ENCODE measurements around the gene DNAH2. TPM values are rescaled to one million over a fixed set of nuclear protein-coding genes. Genes with fewer than 3 reads are reported as not detected.

Gene DNAH2
- total and polyA plus RNA-seq, 9 of the 15 experiments (the other 6 are each of a cell fraction or from before 2014, with no cell fraction given): 0.03 TPM; not detected in 8

GRCh38 chr17:7838090-7839075 is 120.8 kb downstream of the DNAH2 start (continued):
- peak; percentile 91 for TF ChIP-seq ZFP91 (CRISPR knock-in tag; IDR thresholded peaks at IDR 0.05)
- TF ChIP-seq ATF3 (IDR thresholded peaks at IDR 0.05): peak; percentile 97
- TF ChIP-seq ATF3 (CRISPR knock-in tag; conservative IDR thresholded peaks at IDR 0.05): no peak
- TF ChIP-seq TEAD1 (CRISPR knock-in tag; IDR thresholded peaks at IDR 0.05): 0 out of 4 replicates have a peak, but pooled peaks of 1 of the 2 experiments have one; percentile 39
- peak; percentile 28 for TF ChIP-seq TAF1 (IDR thresholded peaks at IDR 0.05; ENCODE audit: control insufficient read depth, extremely low read depth, insufficient read depth, low read length, severe bottlenecking)
- 0 out of 2 replicates have a peak, but pooled peaks have one; percentile 43 for TF ChIP-seq GTF2E2 (tag; IDR thresholded peaks at IDR 0.05)
- no peak for TF ChIP-seq ZBTB40 (IDR thresholded peaks at IDR 0.05)
- TF ChIP-seq ZBTB40 (CRISPR knock-in tag; IDR thresholded peaks at IDR 0.05): no peak
- TF ChIP-seq TFAP4 (CRISPR knock-in tag; IDR thresholded peaks at IDR 0.05; ENCODE audit: borderline replicate concordance): peak; percentile 90
- peak; percentile 30; the same call in 1 of the 2 replicates for TF ChIP-seq SMARCE1 (IDR thresholded peaks at IDR 0.05)
- peak; percentile 65 for TF ChIP-seq SUPT5H (IDR thresholded peaks at IDR 0.05)
- no peak for TF ChIP-seq PHF8 (IDR thresholded peaks at IDR 0.05; ENCODE audit: borderline replicate concordance, low read length)

Data from K562 (cell line).